Fibroblast of pulmonary artery (primary cell): Measurements from ENCODE around the gene RINL.

Experiments used
- DNase-seq: peaks from one replicate; pipeline ENCODE4 v3.0.0-alpha.2; 2010; ENCODE audit warnings: low read depth
- H3K4me3 ChIP-seq: replicated peaks from 2 replicates; pipeline ENCODE4 v1.5.1; 2011; ENCODE audit warnings: low read depth, mild to moderate bottlenecking, control low read depth, low read length, moderate library complexity
- CTCF ChIP-seq: IDR thresholded peaks from 2 replicates; pipeline ENCODE4 v1.5.1; 2011; ENCODE audit warnings: mild to moderate bottlenecking, control low read depth, low read length, inconsistent platforms; ENCODE audit errors: missing control alignments

Gene RINL

GRCh38 chr19:38845374-38846024 is 32.6 kb downstream of the RINL start:
- no peak for TF ChIP-seq CTCF
- no peak overlapping the region for H3K4me3 ChIP-seq
- DNase-seq = no peak

- no peak overlapping the region for H3K4me3 ChIP-seq
- no peak for DNase-seq
- no peak for TF ChIP-seq CTCF
These were observed 33.9 kb downstream of the RINL start for GRCh38 chr19:38844093-38844686.

GRCh38 chr19:38843175-38843758 is 34.8 kb downstream of the RINL start:
- H3K4me3 ChIP-seq = no peak overlapping the region
- no peak for TF ChIP-seq CTCF
- no peak for DNase-seq

GRCh38 chr19:38842439-38843174 is 35.5 kb downstream of the RINL start:
- no peak for TF ChIP-seq CTCF
- H3K4me3 ChIP-seq = no peak overlapping the region
- DNase-seq = no peak

GRCh38 chr19:38841787-38842438 is 36.2 kb downstream of the RINL start:
- no peak for DNase-seq
- TF ChIP-seq CTCF = no peak
- no peak overlapping the region for H3K4me3 ChIP-seq

- H3K4me3 ChIP-seq = no peak overlapping the region
- no peak for DNase-seq
- no peak for TF ChIP-seq CTCF
These were observed 36.8 kb downstream of the RINL start for GRCh38 chr19:38841180-38841766.
